WERI-Rb-1 (cell line): ENCODE data around the gene ARNT2.

Experiments used
- DNase-seq: peaks from one replicate; pipeline ENCODE4 v3.0.0-alpha.2; 2020
- H3K27ac ChIP-seq: fragments of 250-450 bp; sonication (Bioruptor Pico); 2 replicates; pipeline ENCODE4 v1.5.1; 2020; ENCODE audit warnings: mild to moderate bottlenecking, moderate library complexity
- H3K27me3 ChIP-seq: fragments of 250-450 bp; sonication (Bioruptor Pico); 2 replicates; pipeline ENCODE4 v1.5.1; 2021; ENCODE audit warnings: mild to moderate bottlenecking, low read depth, moderate library complexity; ENCODE audit not compliant: insufficient read depth, severe bottlenecking
- H3K36me3 ChIP-seq: fragments of 250-450 bp; sonication (Bioruptor Pico); 2 replicates; pipeline ENCODE4 v1.5.1; 2020; ENCODE audit warnings: mild to moderate bottlenecking, moderate library complexity
- H3K4me3 ChIP-seq: 2 replicates; pipeline ENCODE4 v1.5.1; 2011; ENCODE audit warnings: low read depth, mild to moderate bottlenecking, control low read depth, low read length
- H3K9me3 ChIP-seq: fragments of 250-450 bp; sonication (Bioruptor Pico); 2 replicates; pipeline ENCODE4 v1.5.1; 2021; ENCODE audit warnings: mild to moderate bottlenecking, moderate library complexity; ENCODE audit not compliant: severe bottlenecking
- CTCF ChIP-seq: IDR thresholded peaks from 2 replicates; pipeline ENCODE4 v1.5.1; 2011; ENCODE audit warnings: low read depth, mild to moderate bottlenecking, control low read depth, inconsistent platforms, low read length

The ARNT2 gene

GRCh38 chr15:80551348-80551747 lies 147.2 kb downstream of the ARNT2 start:
- DNase-seq: no peak
- no peak for TF ChIP-seq CTCF
- Histone ChIP-seq H3K27ac (no peak overlapping the region), H3K36me3 (peaks cover 8% of the 10 kb centered on the region), H3K27me3 (no peaks in the 10 kb centered on the region), H3K4me3 (no peak overlapping the region), H3K9me3 (no peaks in the 10 kb centered on the region)

- no peaks in the 10 kb centered on the region for H3K9me3 ChIP-seq
- H3K4me3 ChIP-seq: no peak overlapping the region
- no peaks in the 10 kb centered on the region for H3K27me3 ChIP-seq
- no peak overlapping the region for H3K27ac ChIP-seq
- TF ChIP-seq CTCF: no peak
- no peak for DNase-seq
- peaks cover 8% of the 10 kb centered on the region for H3K36me3 ChIP-seq
Measured at GRCh38 chr15:80554560-80554959, 150.4 kb downstream of the ARNT2 start.

GRCh38 chr15:80556694-80557367 lies 152.6 kb downstream of the ARNT2 start:
- Histone ChIP-seq H3K36me3 (peaks cover 8% of the 10 kb centered on the region), H3K9me3 (no peaks in the 10 kb centered on the region), H3K27ac (no peak overlapping the region), H3K4me3 (no peak overlapping the region), H3K27me3 (no peaks in the 10 kb centered on the region)
- TF ChIP-seq CTCF: no peak
- DNase-seq: no peak

- Histone ChIP-seq H3K4me3 (no peak overlapping the region), H3K36me3 (peaks cover 8% of the 10 kb centered on the region), H3K9me3 (no peaks in the 10 kb centered on the region), H3K27me3 (no peaks in the 10 kb centered on the region), H3K27ac (no peak overlapping the region)
- no peak for DNase-seq
- no peak for TF ChIP-seq CTCF
Measured at GRCh38 chr15:80557441-80558234, 153.5 kb downstream of the ARNT2 start.

- H3K27me3 ChIP-seq: no peaks in the 10 kb centered on the region
- H3K4me3 ChIP-seq: no peak overlapping the region
- no peak for TF ChIP-seq CTCF
- H3K27ac ChIP-seq: no peak overlapping the region
- peaks cover 8% of the 10 kb centered on the region for H3K36me3 ChIP-seq
- no peaks in the 10 kb centered on the region for H3K9me3 ChIP-seq
- DNase-seq: no peak
Measured at GRCh38 chr15:80558631-80559319, 154.6 kb downstream of the ARNT2 start.
